HepG2 (cell line): ENCODE data around the gene PRCD. TPM values are rescaled to one million over a fixed set of nuclear protein-coding genes. Genes with fewer than 3 reads are reported as not detected.

Experiments
- ADNP ChIP-seq: sonication (generic); formaldehyde crosslinking; IDR thresholded peaks from 2 replicates; pipeline ENCODE4 v1.4.0; 2020; ENCODE audit warnings: missing genetic modification reagents
- BHLHE40 ChIP-seq: IDR thresholded peaks from 2 replicates; pipeline ENCODE4 v1.6.1; 2011; ENCODE audit warnings: low read length, improper control_type of control experiment
- CEBPG ChIP-seq: IDR thresholded peaks from 2 replicates; pipeline ENCODE4 v1.6.1; 2016
- FOXO1 ChIP-seq: sonication (generic); formaldehyde crosslinking; IDR thresholded peaks from 2 replicates; pipeline ENCODE4 v1.4.0; 2020; ENCODE audit warnings: missing genetic modification reagents
- JARID2 ChIP-seq: sonication (generic); formaldehyde crosslinking; IDR thresholded peaks from 2 replicates; pipeline ENCODE4 v1.8.1; 2023; ENCODE audit warnings: missing genetic modification reagents, inconsistent platforms; ENCODE audit not compliant: insufficient replicate concordance
- KDM2A ChIP-seq: sonication (generic); formaldehyde crosslinking; IDR thresholded peaks from 2 replicates; pipeline ENCODE4 v1.4.0; 2020; ENCODE audit warnings: low read depth, missing genetic modification reagents, borderline replicate concordance
- NCOR1 ChIP-seq: fragments of 200-600 bp; sonication (generic); IDR thresholded peaks from 2 replicates; pipeline ENCODE4 v1.7.0; 2017; ENCODE audit warnings: antibody characterized with exemption, low read length, borderline replicate concordance
- SAP130 ChIP-seq: IDR thresholded peaks from 2 replicates; pipeline ENCODE4 v1.6.1; 2016; ENCODE audit warnings: low read depth
- XRCC5 ChIP-seq: fragments of 200-400 bp; formaldehyde crosslinking; optimal IDR thresholded peaks from 2 replicates; pipeline ENCODE3; 2017; ENCODE audit warnings: mild to moderate bottlenecking, low read length
- ZBTB42 ChIP-seq: sonication (generic); formaldehyde crosslinking; IDR thresholded peaks from 2 replicates; pipeline ENCODE4 v1.5.0; 2020; ENCODE audit warnings: mild to moderate bottlenecking, missing genetic modification reagents
- ZMYM2 ChIP-seq: sonication (generic); formaldehyde crosslinking; IDR thresholded peaks from 2 replicates; pipeline ENCODE4 v1.8.0; 2022; ENCODE audit warnings: mild to moderate bottlenecking, missing genetic modification reagents
- ZNF263 ChIP-seq: sonication (generic); formaldehyde crosslinking; IDR thresholded peaks from 2 replicates; pipeline ENCODE4 v1.4.0; 2020; ENCODE audit warnings: missing genetic modification reagents
- ZNF331 ChIP-seq: sonication (generic); formaldehyde crosslinking; IDR thresholded peaks from 2 replicates; pipeline ENCODE4 v1.4.0; 2020; ENCODE audit warnings: missing genetic modification reagents
- ZNF431 ChIP-seq: sonication (generic); formaldehyde crosslinking; IDR thresholded peaks from 2 replicates; pipeline ENCODE4 v1.9.0; 2022; ENCODE audit warnings: missing genetic modification reagents, low read depth, mild to moderate bottlenecking, borderline replicate concordance
- ZNF644 ChIP-seq: IDR thresholded peaks from 2 replicates; pipeline ENCODE4 v1.6.1; 2016; ENCODE audit warnings: low read depth
- ZNF746 ChIP-seq: sonication (generic); formaldehyde crosslinking; IDR thresholded peaks from 2 replicates; pipeline ENCODE4 v1.8.0; 2022; ENCODE audit warnings: mild to moderate bottlenecking, missing genetic modification reagents
- ZNF768 ChIP-seq: sonication (generic); formaldehyde crosslinking; IDR thresholded peaks from 2 replicates; pipeline ENCODE4 v1.4.0; 2020; ENCODE audit warnings: missing genetic modification reagents
- polyA plus RNA-seq, 8 experiments: library from polyadenylated mRNA; depleted of rRNA in 3 of 8; stranded (reverse) in 7 of 8; unstranded in 1 of 8; fragments of >200 nt; fragmentation: Illumina TruSeq in 4 of 8; extraction: Trizol in 4 of 8; gene quantifications; 2 replicates each; pipeline versions ENCODE4 v1.2.1 to v1.2.3, GENCODE V29; 2011 to 2016; ENCODE audit warnings: low read depth in 4 of 8, missing spikeins in 1 of 8, mixed read lengths in 1 of 8; ENCODE audit not compliant: insufficient read depth in 1 of 8
- total RNA-seq, 5 experiments: library from RNA; depleted of rRNA; stranded (reverse); fragments of >200 nt; fragmentation: Illumina TruSeq; extraction: Trizol; gene quantifications; 2 replicates each; pipeline ENCODE4 v1.2.3, GENCODE V29; 2016; ENCODE audit warnings: low read depth in 1 of 5
- TF ChIP-seq, protein P1 (sequence below): sonication (generic); formaldehyde crosslinking; IDR thresholded peaks from 2 replicates; pipeline ENCODE4 v1.9.0; 2022; ENCODE audit warnings: missing genetic modification reagents, mild to moderate bottlenecking, borderline replicate concordance
- TF ChIP-seq, protein P2 (sequence below): sonication (generic); formaldehyde crosslinking; IDR thresholded peaks from 2 replicates; pipeline ENCODE4 v1.5.0; 2020; ENCODE audit warnings: missing genetic modification reagents
- TF ChIP-seq, protein P3 (sequence below): sonication (generic); formaldehyde crosslinking; IDR thresholded peaks from 2 replicates; pipeline ENCODE4 v1.4.0; 2020; ENCODE audit warnings: mild to moderate bottlenecking, missing genetic modification reagents
- TF ChIP-seq, protein P4 (sequence below): sonication (generic); formaldehyde crosslinking; IDR thresholded peaks from 2 replicates; pipeline ENCODE4 v1.9.0; 2022; ENCODE audit warnings: low read depth, missing genetic modification reagents
- TF ChIP-seq, protein P5 (sequence below): sonication (generic); formaldehyde crosslinking; IDR thresholded peaks from 2 replicates; pipeline ENCODE4 v1.4.0; 2020; ENCODE audit warnings: mild to moderate bottlenecking, missing genetic modification reagents

The PRCD gene
- total and polyA plus RNA-seq, 2 of the 13 experiments (the other 11 are each of a cell fraction or from before 2014, with no cell fraction given): 0.51 TPM; not detected in 1

DNA sequence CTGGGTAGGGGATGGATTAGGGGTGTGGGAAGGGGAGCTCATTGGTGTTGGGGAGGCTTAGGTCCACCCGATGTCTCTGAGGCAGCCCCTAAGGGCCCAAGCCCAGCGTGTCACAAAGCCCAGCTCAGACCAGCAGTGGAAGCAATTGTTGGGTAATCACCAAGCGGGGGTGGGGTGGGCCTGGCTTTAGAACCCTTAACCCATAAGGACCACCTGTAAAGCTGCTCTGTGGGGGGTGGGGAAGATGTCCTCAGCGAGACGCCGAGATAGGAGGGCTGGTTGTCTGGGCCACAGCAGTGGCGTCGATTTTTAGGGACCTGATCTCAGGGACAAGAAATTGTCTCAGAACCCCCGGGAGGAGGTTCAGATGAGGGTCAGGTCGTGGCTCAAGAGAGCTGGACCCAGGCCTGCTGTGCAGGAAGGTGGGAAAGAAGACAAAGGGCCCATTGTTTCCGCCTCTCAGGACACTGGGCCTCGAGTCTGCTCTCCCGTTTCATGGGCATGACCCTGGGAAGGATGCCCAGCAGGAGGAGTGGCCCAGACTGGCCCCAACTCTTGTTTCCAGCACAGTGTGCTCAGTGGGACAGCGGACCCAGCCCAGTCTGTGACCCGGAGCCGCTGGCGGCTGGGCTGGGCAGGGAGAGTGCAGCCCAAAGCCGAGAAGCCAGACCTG is 29.9 kb downstream of the PRCD start (continued):
- TF ChIP-seq, protein P1, sequence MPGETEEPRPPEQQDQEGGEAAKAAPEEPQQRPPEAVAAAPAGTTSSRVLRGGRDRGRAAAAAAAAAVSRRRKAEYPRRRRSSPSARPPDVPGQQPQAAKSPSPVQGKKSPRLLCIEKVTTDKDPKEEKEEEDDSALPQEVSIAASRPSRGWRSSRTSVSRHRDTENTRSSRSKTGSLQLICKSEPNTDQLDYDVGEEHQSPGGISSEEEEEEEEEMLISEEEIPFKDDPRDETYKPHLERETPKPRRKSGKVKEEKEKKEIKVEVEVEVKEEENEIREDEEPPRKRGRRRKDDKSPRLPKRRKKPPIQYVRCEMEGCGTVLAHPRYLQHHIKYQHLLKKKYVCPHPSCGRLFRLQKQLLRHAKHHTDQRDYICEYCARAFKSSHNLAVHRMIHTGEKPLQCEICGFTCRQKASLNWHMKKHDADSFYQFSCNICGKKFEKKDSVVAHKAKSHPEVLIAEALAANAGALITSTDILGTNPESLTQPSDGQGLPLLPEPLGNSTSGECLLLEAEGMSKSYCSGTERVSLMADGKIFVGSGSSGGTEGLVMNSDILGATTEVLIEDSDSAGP (CRISPR knock-in tag): peak; percentile 72; the same call in 1 of the 2 replicates
- 0 out of 2 replicates have a peak, but pooled peaks have one; percentile 50 for TF ChIP-seq ZMYM2 (CRISPR knock-in tag)
- TF ChIP-seq ZNF431 (CRISPR knock-in tag): no peak
- TF ChIP-seq ZNF263: 0 out of 2 replicates have a peak, but pooled peaks have one; percentile 18
- TF ChIP-seq, protein P2, sequence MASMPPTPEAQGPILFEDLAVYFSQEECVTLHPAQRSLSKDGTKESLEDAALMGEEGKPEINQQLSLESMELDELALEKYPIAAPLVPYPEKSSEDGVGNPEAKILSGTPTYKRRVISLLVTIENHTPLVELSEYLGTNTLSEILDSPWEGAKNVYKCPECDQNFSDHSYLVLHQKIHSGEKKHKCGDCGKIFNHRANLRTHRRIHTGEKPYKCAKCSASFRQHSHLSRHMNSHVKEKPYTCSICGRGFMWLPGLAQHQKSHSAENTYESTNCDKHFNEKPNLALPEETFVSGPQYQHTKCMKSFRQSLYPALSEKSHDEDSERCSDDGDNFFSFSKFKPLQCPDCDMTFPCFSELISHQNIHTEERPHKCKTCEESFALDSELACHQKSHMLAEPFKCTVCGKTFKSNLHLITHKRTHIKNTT (CRISPR knock-in tag): no peak
- TF ChIP-seq FOXO1 (CRISPR knock-in tag): no peak
- TF ChIP-seq, protein P3, sequence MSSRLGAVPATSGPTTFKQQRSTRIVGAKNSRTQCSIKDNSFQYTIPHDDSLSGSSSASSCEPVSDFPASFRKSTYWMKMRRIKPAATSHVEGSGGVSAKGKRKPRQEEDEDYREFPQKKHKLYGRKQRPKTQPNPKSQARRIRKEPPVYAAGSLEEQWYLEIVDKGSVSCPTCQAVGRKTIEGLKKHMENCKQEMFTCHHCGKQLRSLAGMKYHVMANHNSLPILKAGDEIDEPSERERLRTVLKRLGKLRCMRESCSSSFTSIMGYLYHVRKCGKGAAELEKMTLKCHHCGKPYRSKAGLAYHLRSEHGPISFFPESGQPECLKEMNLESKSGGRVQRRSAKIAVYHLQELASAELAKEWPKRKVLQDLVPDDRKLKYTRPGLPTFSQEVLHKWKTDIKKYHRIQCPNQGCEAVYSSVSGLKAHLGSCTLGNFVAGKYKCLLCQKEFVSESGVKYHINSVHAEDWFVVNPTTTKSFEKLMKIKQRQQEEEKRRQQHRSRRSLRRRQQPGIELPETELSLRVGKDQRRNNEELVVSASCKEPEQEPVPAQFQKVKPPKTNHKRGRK (CRISPR knock-in tag): no peak
- TF ChIP-seq, protein P4, sequence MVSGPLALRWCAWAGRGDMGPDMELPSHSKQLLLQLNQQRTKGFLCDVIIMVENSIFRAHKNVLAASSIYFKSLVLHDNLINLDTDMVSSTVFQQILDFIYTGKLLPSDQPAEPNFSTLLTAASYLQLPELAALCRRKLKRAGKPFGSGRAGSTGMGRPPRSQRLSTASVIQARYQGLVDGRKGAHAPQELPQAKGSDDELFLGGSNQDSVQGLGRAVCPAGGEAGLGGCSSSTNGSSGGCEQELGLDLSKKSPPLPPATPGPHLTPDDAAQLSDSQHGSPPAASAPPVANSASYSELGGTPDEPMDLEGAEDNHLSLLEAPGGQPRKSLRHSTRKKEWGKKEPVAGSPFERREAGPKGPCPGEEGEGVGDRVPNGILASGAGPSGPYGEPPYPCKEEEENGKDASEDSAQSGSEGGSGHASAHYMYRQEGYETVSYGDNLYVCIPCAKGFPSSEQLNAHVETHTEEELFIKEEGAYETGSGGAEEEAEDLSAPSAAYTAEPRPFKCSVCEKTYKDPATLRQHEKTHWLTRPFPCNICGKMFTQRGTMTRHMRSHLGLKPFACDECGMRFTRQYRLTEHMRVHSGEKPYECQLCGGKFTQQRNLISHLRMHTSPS (CRISPR knock-in tag): peak; percentile 98
- peak; percentile 62 for TF ChIP-seq ZNF768 (CRISPR knock-in tag)
- TF ChIP-seq BHLHE40: no peak; the same call in 1 of the 2 replicates
- no peak for TF ChIP-seq ZBTB42
- peak; percentile 50; the same call in 1 of the 2 replicates for TF ChIP-seq NCOR1
- peak; percentile 81 for TF ChIP-seq ZNF331 (CRISPR knock-in tag)
- TF ChIP-seq, protein P5, sequence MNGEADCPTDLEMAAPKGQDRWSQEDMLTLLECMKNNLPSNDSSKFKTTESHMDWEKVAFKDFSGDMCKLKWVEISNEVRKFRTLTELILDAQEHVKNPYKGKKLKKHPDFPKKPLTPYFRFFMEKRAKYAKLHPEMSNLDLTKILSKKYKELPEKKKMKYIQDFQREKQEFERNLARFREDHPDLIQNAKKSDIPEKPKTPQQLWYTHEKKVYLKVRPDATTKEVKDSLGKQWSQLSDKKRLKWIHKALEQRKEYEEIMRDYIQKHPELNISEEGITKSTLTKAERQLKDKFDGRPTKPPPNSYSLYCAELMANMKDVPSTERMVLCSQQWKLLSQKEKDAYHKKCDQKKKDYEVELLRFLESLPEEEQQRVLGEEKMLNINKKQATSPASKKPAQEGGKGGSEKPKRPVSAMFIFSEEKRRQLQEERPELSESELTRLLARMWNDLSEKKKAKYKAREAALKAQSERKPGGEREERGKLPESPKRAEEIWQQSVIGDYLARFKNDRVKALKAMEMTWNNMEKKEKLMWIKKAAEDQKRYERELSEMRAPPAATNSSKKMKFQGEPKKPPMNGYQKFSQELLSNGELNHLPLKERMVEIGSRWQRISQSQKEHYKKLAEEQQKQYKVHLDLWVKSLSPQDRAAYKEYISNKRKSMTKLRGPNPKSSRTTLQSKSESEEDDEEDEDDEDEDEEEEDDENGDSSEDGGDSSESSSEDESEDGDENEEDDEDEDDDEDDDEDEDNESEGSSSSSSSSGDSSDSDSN (CRISPR knock-in tag): peak; percentile 58
- no peak for TF ChIP-seq ADNP (CRISPR knock-in tag)
- peak; percentile 53; the same call in 1 of the 2 replicates for TF ChIP-seq ZNF746 (CRISPR knock-in tag)
- TF ChIP-seq JARID2 (CRISPR knock-in tag): no peak
- peak; percentile 72 for TF ChIP-seq CEBPG
- TF ChIP-seq ZNF644 (CRISPR knock-in tag): 0 out of 2 replicates have a peak, but pooled peaks have one; percentile 16
- TF ChIP-seq SAP130 (CRISPR knock-in tag): peak; percentile 53
- TF ChIP-seq XRCC5: peak; percentile 54
- peak; percentile 78 for TF ChIP-seq KDM2A (CRISPR knock-in tag)
